ENCODE results near the gene VEGFD.

- TF ChIP-seq CTCF (IDR thresholded peaks at IDR 0.05) (peak; percentile 33 to 61 (median 49)), POLR2A (IDR thresholded peaks at IDR 0.05) (no peak)
Observed at GRCh38 chrX:15349046-15349445, 35.2 kb downstream of the VEGFD start.

Data from heart left ventricle (tissue), 13 donors.